ENCODE measurements around the gene DGKG.

The DGKG gene

GRCh38 chr3:186128158-186128557 lies 233.9 kb downstream of the DGKG start:
- FAIRE-seq: no peak

GRCh38 chr3:186127463-186127862 lies 234.6 kb downstream of the DGKG start:
- FAIRE-seq: no peak

GRCh38 chr3:186125118-186125517 lies 236.9 kb downstream of the DGKG start:
- no peak for FAIRE-seq

- no peak for FAIRE-seq
Measured at GRCh38 chr3:186124592-186124991, 237.4 kb downstream of the DGKG start.

GRCh38 chr3:186123012-186123411 lies 239.0 kb downstream of the DGKG start:
- FAIRE-seq: no peak

GRCh38 chr3:186121968-186122367 lies 240.1 kb downstream of the DGKG start:
- no peak for FAIRE-seq

- no peak for FAIRE-seq
Measured at GRCh38 chr3:186121278-186121677, 240.8 kb downstream of the DGKG start.

- no peak for FAIRE-seq
Measured at GRCh38 chr3:186119499-186119898, 242.5 kb downstream of the DGKG start.

- FAIRE-seq: no peak
Measured at GRCh38 chr3:186118692-186119091, 243.3 kb downstream of the DGKG start.

GRCh38 chr3:186117521-186118134 lies 244.4 kb downstream of the DGKG start:
- no peak for FAIRE-seq

GRCh38 chr3:186115239-186115996 lies 246.6 kb downstream of the DGKG start:
- FAIRE-seq: no peak

GRCh38 chr3:186110975-186111974 lies 250.8 kb downstream of the DGKG start:
- no peak for FAIRE-seq

- FAIRE-seq: no peak
Measured at GRCh38 chr3:186109897-186110803, 251.9 kb downstream of the DGKG start.

- peak; percentile 93 for FAIRE-seq
Measured at GRCh38 chr3:186108941-186109865, 252.8 kb downstream of the DGKG start, which contains the start of gene ETV5. Gene ETV5 (minus strand): TSS chr3:186109089. CDS start chr3:186105868, 3,221 bp downstream.

- FAIRE-seq: no peak
Measured at GRCh38 chr3:186108106-186108940, 253.7 kb downstream of the DGKG start.

GRCh38 chr3:186107215-186108105 lies 254.6 kb downstream of the DGKG start:
- no peak for FAIRE-seq

GRCh38 chr3:186105543-186105942 lies 256.5 kb downstream of the DGKG start:
- FAIRE-seq: no peak

GRCh38 chr3:186102687-186103086 lies 259.3 kb downstream of the DGKG start:
- FAIRE-seq: no peak

GRCh38 chr3:186100398-186100797 lies 261.6 kb downstream of the DGKG start:
- FAIRE-seq: no peak

Measured in islet of Langerhans (tissue), 1 donor.